WTC11 (cell line): ENCODE data around the gene ITPKB.

Experiments used
- CBFB ChIP-seq: sonication (generic); formaldehyde crosslinking; IDR thresholded peaks from 2 replicates; pipeline ENCODE4 v1.8.1; 2022; ENCODE audit warnings: mild to moderate bottlenecking, low read depth, missing genetic modification reagents
- JUN ChIP-seq: sonication (generic); formaldehyde crosslinking; IDR thresholded peaks from 2 replicates; pipeline ENCODE4 v1.8.0; 2023; ENCODE audit warnings: mild to moderate bottlenecking, missing genetic modification reagents
- KAT7 ChIP-seq: sonication (generic); formaldehyde crosslinking; IDR thresholded peaks from 2 replicates; pipeline ENCODE4 v1.8.1; 2023; ENCODE audit warnings: missing genetic modification reagents, mild to moderate bottlenecking, borderline replicate concordance
- TF ChIP-seq, protein P1 (sequence below): fragments of 200-600 bp; IDR thresholded peaks from 2 replicates; pipeline ENCODE4 v1.8.0; 2022; ENCODE audit warnings: antibody characterized with exemption
- TF ChIP-seq, protein P2 (sequence below): sonication (generic); formaldehyde crosslinking; IDR thresholded peaks from 2 replicates; pipeline ENCODE4 v1.8.1; 2023; ENCODE audit warnings: mild to moderate bottlenecking, moderate library complexity, missing genetic modification reagents

DNA sequence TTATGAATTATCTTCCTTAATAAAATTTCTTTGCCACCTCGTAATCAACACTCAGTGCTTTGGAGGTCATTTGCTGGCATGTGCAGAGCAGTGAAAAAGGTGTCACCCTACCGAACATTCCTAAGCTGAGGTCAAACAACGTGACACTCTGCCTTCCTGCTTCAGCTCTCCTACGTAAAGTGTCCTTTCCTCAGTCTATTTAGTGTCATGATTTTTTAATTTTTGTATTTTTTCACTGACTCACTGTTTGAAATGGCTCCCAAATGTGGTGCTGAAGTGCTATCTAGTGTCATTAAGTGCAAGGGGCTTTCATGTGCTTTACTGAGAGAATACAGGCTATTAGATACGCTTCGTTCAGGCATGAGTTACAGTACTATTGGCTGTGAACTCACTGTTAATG is 37.0 kb upstream of the ITPKB start:
- TF ChIP-seq, protein P1, sequence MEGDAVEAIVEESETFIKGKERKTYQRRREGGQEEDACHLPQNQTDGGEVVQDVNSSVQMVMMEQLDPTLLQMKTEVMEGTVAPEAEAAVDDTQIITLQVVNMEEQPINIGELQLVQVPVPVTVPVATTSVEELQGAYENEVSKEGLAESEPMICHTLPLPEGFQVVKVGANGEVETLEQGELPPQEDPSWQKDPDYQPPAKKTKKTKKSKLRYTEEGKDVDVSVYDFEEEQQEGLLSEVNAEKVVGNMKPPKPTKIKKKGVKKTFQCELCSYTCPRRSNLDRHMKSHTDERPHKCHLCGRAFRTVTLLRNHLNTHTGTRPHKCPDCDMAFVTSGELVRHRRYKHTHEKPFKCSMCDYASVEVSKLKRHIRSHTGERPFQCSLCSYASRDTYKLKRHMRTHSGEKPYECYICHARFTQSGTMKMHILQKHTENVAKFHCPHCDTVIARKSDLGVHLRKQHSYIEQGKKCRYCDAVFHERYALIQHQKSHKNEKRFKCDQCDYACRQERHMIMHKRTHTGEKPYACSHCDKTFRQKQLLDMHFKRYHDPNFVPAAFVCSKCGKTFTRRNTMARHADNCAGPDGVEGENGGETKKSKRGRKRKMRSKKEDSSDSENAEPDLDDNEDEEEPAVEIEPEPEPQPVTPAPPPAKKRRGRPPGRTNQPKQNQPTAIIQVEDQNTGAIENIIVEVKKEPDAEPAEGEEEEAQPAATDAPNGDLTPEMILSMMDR = no peak
- no peak for TF ChIP-seq KAT7 (CRISPR knock-in tag)
- TF ChIP-seq, protein P2, sequence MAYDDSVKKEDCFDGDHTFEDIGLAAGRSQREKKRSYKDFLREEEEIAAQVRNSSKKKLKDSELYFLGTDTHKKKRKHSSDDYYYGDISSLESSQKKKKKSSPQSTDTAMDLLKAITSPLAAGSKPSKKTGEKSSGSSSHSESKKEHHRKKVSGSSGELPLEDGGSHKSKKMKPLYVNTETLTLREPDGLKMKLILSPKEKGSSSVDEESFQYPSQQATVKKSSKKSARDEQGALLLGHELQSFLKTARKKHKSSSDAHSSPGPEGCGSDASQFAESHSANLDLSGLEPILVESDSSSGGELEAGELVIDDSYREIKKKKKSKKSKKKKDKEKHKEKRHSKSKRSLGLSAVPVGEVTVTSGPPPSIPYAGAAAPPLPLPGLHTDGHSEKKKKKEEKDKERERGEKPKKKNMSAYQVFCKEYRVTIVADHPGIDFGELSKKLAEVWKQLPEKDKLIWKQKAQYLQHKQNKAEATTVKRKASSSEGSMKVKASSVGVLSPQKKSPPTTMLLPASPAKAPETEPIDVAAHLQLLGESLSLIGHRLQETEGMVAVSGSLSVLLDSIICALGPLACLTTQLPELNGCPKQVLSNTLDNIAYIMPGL (CRISPR knock-in tag) = no peak
- TF ChIP-seq JUN = no peak
- TF ChIP-seq CBFB = no peak
